GM21367 (cell line): ENCODE results near the gene GLRX2.
A peak's percentile ranks its signal among the peaks of the same experiment; 100 is the strongest.
"Not testable (repeated sequence)": the region's sequence is repeated elsewhere in the genome, so short reads cannot be mapped to it uniquely, and the experiment has no call there.

ENCODE experiments used
- ATAC-seq: cut with Tn5 transposase; IDR thresholded peaks from one replicate; pipeline ENCODE4 v1.9.1; 2021; ENCODE audit not compliant: unreplicated experiment

Gene GLRX2, protein sequence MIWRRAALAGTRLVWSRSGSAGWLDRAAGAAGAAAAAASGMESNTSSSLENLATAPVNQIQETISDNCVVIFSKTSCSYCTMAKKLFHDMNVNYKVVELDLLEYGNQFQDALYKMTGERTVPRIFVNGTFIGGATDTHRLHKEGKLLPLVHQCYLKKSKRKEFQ

DNA sequence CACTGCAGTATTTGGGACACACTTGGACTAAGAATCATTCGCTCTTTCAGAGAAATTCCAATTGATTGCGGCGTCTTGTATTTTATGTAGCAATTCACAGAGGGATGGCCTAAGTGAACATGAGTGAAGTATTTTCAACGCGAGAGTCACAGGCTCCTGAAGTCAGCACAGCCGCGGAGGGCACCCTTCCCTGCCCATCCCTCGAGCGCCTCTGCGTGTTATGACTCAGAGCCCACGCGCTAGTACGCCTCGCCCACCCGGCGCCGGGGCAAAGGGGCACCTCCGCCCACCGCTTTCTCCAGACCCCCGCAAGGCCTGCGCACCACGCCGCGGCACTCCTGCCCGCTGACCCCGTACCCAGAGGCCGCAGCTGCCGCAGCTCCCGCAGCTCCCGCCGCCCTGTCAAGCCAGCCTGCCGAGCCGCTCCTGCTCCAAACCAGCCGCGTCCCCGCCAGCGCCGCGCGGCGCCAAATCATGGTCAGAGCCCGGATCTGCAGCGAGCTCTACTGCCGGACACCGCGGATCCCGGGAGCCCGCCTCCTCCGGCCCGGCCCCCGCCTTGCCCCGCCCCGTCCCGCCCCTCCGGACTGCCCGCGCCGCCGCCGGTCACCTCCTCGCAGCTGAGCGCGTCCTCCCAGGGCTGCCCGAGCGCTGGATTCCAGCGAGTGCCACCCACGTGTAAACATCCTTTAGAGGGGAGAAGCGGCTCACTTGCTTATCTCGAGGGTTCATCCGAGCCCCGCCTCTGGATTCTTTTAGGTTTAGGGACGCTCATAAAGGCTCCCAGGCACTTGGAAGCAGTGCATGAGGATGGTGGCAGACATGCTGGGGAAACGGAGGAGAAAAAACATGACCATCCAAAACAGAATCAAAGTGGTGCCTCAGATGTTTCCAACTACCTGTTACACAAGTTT lies at the start of gene GLRX2:
Gene GLRX2 (minus strand): TSS at position 508 of the 914 bp plus-strand sequence. CDS start 32 bp downstream, at position 476.
- ATAC-seq = peak; percentile 91

DNA sequence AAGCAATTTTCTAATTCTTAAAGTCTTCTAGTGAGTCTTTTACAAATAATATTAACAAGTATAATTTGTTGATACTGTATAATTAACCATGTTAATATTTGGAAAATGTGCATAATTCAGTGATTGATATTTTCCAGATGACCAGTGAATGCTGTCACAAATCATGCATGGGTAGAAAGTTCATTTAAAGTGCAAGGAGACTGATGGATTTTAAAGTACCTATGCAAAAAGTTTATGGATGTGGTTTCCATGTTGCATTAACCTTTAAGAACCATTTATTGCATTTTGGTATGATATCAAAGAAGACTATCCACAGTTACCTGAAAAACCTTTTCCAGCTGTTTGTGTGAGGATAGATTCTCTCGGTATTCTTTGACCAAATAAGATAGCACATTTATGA lies 39.8 kb upstream of the GLRX2 start:
- ATAC-seq = no peak

DNA sequence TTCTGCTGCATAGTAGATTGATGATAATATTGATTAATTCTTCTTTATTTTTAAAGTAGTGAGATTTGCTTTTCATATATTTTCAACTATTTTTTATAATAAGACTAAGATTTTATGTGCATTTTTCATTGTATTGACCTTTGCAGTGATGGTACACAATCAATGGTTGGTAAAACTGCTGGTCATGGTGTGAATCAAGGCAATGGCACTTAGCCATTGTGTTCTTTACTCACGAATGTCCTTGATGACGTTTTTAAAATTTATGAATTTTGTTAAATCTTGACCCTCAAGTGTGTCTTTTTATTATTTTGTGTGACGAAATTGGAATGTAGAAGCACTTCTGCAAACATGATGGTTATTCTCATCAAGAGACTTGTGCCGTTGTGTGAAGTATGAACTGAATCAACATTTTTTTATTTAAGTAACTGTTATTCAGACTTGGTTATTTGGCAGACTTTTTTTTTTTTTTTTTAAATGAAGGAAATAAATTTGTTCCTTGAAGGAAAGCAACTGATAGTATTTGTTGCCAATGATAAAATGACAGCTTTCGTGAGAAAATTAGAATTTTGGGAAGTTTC lies 39.2 kb upstream of the GLRX2 start:
- ATAC-seq = no peak

DNA sequence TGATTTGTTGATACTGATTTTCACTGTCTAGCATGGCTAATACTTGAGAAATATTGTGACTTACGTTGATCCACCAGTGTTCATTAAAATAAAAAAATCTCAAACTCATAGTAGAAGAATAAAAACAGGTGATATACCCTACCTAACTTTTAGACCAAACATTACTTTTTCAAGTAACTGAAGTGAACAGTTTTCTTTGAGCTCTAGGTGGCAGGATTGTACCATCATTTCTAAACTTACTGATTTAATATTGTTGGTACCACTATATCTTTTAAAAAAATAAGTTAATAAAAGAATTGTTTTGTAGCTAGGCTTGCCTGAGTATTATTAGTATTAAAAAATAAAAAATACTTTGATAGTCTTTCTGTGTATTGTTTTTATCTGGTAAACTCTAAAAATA lies 38.1 kb upstream of the GLRX2 start:
- no peak for ATAC-seq

DNA sequence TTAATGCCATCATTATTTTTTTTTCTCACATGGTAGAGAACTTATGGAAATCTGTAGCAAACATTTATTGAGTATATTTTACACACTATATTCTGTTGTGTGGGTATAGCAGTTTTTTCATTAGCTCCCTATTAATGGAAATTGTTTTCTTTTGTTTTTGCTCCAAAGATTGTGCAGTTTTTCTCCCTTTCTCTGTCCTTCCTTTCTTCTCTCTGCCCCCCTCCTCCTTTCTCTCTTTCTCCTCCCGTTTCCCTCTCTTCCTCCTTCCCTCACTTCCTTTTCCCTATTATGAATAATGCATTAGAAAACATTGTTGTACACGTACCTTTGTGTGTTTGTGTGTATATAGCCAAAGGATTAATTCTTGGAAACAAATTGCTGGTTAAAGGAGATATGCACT lies 37.2 kb upstream of the GLRX2 start:
- no peak for ATAC-seq

DNA sequence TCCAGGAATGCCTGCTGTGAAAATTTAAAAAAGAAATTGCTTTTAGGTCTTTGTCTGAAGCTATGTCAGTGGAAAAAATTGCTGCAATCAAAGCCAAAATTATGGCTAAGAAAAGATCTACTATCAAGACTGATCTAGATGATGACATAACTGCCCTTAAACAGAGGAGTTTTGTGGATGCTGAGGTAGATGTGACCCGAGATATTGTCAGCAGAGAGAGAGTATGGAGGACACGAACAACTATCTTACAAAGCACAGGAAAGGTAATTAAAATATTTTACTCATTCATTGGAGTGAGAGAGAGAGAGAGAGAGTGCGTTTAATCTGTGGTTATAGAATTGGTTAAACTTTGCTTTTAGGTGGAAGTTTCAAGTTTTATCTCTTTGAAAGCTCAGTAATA lies 36.6 kb upstream of the GLRX2 start:
- no peak for ATAC-seq

DNA sequence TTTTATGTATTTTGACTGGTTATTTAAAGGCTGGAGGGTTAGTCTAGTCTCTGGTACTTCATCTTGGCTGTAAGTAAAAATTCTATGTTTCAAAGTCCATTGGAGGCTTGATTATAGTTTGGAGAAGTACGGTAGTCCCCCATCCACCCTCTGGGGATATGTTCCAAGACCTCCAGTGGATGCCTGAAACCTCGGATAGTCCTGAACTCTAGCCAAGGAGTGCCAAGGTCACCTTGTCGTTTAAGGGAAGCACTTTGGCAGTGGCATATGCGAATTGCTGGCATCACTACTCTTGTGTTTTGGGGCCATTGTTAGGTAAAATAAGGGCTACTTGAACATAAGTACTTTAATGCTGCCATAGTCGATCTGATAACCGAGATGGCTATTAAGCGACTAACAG lies 35.0 kb upstream of the GLRX2 start:
- no peak for ATAC-seq

DNA sequence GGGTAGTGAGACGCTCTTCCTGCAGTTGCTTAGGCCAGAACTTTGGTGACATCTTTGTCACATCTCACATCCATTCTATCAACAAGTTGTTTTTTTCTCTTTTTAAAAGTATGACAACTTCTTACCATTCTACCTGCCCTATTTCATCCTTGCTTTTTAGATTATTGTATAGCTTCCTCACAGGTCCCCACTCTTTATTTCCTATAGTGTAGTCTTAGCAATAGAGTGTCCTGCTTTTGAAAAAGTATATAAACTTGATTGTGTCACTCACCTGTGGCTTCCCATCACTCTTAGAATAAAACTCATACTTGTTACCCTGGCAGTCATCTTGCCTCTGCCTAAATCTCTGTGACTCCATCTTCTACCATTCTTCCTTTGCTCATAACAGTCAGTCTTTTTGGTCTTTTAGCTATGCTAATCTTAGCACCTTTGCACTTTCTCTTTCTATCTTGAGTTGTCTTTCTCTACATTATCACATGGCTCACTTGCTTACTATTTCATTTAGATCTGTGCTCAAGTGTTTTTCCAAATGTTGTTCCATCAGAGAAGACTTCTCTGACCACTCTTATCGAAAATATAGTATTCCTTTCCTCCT lies 26.1 kb upstream of the GLRX2 start:
- ATAC-seq = no peak

DNA sequence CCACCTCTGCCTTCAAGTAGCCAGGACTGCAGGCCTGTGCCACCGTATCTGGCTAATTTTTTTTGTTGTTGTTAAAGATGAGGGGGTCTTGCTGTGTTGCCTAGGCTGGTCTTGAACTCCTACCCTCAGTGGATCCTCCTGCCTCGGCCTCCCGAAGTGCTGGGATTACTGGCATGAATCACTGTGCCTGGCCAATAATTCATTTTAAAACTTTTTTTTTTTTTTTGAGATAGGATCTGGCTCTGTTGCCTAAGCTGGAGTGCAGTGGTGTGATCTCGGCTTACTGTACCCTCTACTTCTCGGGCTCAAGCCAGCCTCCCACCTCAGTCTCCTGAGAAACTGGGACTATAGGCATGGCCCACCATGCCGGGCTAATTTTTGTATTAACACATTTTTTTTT lies 20.2 kb upstream of the GLRX2 start:
- no peak for ATAC-seq

DNA sequence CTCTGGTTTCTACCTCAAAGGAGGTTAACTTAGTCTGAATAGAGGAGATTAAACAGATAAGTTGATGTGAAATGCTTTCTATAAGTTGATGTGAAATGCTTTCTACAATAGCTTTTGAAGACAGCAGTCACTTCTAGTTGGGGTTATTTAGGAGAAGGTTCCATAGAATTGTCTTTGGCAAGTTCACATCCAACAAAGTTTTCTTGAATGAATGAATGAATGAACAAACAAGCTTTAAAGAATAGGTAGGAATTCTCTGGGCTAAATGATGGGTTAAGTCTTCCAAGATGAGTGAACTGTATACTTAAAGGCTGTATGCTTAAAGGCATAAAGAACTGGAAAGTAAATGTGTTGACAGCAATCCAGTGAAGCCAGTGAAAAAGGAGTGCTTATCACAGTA lies 18.5 kb upstream of the GLRX2 start:
- ATAC-seq = no peak

DNA sequence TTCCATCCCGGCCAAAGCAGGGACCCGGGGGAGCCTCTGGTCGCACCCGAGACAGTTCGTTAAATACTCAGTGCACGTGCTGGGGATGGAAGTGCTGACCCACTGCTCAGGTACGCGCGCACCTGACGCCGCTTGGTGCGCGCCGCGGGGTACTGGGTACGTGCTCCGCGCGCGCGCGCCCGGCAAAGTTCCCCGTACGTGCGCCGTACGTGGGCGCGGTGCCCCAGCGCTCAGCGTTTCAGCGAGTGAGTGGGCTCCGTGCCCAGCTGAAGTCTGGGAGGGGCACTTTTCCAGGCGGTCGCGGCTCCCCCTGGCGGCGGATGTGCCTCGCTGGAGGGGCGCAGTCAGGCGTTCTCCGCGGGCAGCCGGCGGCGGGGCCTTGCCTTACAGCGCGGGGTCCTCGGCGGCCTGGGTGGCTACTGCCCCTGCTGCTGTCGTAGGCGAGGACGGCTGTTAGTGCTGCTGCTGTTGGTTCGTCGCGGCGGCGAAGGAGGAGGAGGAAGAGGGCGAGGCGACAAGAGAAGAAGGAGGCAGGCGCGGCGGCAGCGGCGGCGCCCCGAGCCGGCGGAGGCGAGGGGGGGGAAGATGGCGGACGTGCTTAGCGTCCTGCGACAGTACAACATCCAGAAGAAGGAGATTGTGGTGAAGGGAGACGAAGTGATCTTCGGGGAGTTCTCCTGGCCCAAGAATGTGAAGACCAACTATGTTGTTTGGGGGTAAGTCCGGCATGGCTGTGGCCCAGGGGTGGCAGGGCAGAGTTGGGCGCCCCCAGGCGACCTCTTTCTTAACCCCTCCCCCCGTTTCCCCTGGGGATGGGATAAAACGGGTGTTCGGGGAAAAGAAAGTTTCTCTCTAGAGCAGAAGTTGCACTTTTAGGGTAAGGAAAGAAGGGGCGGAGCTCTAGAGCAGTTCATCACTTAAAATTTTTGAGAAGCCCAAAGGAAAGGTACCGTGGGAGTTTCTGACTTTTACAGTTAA lies 16.7 kb upstream of the GLRX2 start, which contains the start of gene CDC73:
Gene CDC73 (plus strand): TSS at position 416 of the 978 bp plus-strand sequence. CDS start 170 bp downstream, at position 586.
- peak; percentile 89 for ATAC-seq

DNA sequence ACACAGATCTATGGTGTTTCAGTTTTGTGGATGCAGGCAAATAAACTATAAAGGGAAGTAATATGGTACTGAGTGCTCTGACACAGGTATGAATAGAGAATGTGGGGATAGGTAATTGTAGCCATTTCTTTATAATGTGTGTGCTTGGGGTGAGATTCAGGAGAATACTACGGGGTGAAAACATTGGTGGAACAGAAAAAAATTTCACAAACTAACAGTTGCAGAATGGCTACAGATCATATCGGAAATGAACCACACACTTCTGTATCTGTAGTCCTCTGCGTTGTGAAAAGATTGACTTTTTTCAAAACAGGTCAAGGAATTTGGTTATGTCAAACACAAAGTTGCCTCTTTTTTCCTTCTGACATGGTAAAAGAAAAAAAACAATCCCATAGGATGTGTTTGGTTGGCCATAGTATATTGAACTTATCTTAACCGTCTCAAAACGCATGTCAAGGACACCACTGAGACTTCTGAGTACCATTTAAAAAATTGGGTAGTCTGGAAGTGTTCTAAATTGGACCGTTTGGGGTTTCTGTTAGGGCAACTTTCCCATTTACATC lies 15.5 kb upstream of the GLRX2 start:
- no peak for ATAC-seq

DNA sequence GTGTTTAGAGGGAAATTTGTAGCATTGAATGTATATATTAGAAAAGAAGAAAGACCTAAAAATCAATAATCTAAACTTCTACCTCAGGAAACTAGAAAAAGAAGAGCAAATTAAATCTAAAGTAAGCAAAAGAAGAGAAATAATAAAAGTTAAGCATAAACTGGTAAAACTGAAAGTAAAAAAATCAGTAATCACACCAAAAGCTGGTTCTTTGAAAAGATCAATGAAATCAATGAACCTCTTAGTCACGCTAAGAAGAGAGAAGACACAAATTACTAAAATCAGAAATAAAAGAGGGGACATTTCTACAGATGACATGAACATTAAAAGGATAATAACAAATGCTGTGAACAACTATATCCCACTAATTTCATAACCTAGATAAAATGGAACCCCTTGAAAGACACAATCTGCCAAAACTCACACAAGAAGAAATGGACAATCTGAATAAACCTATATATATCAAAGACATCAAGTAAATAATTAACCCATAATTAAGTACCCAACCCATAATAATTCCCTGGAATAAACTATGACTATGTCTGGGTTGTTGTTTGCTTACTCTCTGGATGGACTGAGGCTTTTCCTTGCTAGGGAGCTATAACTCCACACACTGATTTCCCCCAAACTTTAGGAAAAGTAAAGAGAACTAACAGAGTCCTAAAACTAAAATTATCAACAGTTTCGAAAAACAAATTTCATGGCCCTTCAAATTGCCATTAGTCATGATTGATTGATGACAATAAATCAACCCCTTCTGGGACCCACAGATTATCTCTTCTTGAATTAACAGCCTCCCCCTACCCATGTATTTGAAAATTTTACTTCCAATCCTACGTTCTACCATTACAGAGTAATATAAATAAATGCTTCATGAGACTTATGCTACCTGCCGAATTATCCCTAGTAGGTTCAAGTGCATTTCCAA lies 13.9 kb upstream of the GLRX2 start:
- no peak for ATAC-seq

DNA sequence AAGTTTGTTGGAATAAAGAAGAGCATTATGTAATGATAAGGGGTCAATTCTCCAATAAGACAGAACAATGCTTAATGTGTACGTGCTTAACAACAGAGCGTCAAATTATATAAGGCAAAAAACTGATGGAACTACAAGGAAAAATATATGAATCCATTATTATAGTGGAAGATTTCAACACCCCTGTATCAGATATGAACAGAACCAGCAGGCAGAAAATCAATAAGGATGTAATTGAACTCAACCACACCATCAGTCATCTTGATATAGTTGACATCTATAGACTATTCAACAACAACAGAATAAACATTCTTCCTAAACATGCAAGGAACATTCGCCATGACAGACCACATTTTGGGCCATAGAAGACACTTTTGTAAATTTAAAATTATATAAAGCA lies 13.0 kb upstream of the GLRX2 start:
- ATAC-seq = no peak

DNA sequence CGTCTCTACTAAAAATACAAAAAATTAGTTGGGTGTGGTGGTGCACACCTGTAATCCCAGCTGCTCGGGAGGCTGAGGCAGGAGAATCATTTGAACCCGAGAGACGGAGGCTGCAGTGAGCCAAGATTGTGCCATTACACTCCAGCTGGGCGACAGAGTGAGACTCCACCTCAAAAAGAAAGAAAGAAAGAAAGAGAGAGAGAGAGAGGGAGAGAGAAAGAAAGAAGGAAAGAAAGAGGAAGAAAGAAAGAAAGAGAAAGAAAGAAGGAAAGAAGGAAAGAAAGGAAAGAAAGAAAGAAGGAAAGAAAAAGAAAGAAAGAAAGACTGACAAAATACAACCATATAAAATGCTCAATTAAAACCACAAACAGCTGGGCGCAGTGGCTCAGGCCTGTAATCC lies 12.0 kb upstream of the GLRX2 start:
- not testable (repeated sequence) for ATAC-seq

DNA sequence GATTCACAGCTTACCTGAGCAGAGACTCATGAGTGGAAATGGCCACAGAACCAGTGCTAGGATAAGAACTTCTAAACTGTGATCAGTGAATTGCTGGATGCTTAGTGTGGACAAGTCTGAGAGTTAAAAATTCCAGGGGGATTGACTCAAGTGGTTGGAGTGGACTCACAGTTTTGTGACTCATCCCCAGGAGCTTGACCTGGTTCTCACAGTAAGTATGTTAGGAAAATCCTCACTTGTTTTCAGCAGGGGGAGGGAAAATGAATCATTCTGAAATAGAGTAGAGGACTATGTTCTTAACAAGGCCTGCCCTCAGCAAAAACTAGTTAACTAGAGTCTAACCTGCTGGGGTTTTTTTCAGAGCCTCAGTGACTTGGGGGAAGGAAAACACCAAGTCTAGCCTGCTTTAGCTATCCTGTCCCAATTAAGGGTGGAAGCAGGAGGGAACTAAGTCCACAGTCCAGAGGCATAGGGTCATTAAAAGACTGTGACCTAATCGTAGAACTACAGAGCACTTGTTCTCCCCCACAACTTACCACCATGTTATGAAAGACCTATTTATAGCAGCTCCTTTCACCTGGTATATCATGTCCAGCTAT lies 10.5 kb upstream of the GLRX2 start:
- no peak for ATAC-seq

DNA sequence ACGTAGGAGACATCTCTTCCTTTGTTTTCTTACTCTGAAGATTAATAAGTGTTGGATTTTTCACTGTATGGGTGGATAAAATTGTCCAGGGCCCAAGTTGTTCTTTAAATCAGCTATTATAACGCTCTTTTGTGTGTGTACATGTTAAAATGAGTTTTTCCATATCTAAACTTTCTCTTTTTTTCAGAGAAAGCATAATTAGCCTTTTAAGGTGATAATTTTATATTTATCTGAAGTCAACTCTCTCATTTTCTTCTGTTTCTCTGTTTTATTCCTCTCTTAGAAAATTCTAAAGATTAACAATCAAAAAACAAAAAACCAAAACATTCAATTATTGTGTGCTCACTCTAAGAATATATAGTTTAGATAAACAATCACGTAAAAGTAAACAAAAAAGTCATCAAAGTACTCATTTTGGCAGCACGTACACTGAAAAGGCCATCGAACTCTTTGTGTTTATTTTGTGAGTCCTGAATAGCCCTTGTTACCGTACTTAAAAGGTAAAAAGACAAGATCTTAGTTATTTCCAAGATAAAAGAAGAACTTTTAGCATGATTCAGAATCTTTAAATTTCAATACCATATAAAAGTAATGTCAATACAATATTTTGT lies 9.4 kb upstream of the GLRX2 start:
- no peak for ATAC-seq

DNA sequence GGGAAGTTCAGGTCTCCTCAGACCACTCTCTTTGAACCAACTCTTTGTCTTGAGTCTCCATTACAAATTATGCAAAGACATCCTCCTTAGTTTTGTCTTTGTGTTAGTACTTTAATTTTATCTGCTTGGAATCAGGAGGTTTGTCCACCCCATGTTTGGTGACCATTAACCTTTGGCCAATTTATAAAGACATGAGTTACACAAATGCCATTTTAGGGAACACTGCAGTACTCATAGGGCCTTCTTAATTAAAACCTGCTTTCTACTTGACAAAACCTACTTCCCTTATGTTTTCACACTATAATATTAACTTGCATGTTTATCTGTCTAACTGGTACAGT lies 8.7 kb upstream of the GLRX2 start:
- no peak for ATAC-seq
